T-helper 2 cell (primary cell): Measurements from ENCODE around the gene SH2B3.
"Not testable (repeated sequence)": the region's sequence is repeated elsewhere in the genome, so short reads cannot be mapped to it uniquely, and the experiment has no call there.

Source experiments
- DNase-seq, 5 experiments: peaks; one replicate each; pipeline versions ENCODE4 v3.0.0 to v3.0.0-alpha.2; 2012 to 2022
- total RNA-seq, 2 donors: gene quantifications; one replicate each; lab custom pipeline; 2026; lab: John Stamatoyannopoulos, UW

Gene SH2B3
- total RNA-seq = 69.1 to 164 reads per million in 2 donors

GRCh38 chr12:111405859-111406473 is at the start of gene SH2B3:
SH2B3 (plus strand) TSS chr12:111405923; CDS start chr12:111418146, 12,223 bp downstream.
- DNase-seq = peak in 3 of 5 experiments; percentile 68 to 85 (median 77)

- DNase-seq = peak in 1 of 5 experiments; percentile 39
These were observed 46.4 kb upstream of the SH2B3 start for GRCh38 chr12:111359231-111359913.

GRCh38 chr12:111359914-111360276 is 45.8 kb upstream of the SH2B3 start:
- DNase-seq = no peak

GRCh38 chr12:111360325-111360930 is 45.3 kb upstream of the SH2B3 start:
- DNase-seq = no peak

- no peak for DNase-seq
These were observed 44.5 kb upstream of the SH2B3 start for GRCh38 chr12:111361073-111361716.

- DNase-seq = no peak
These were observed 43.8 kb upstream of the SH2B3 start for GRCh38 chr12:111361717-111362576.

- no peak for DNase-seq
These were observed 42.8 kb upstream of the SH2B3 start for GRCh38 chr12:111362687-111363475.

GRCh38 chr12:111363578-111363977 is 42.1 kb upstream of the SH2B3 start:
- no peak for DNase-seq

GRCh38 chr12:111366075-111366474 is 39.6 kb upstream of the SH2B3 start:
- no peak for DNase-seq

- no peak for DNase-seq
These were observed 39.1 kb upstream of the SH2B3 start for GRCh38 chr12:111366583-111366982.

- no peak for DNase-seq
These were observed 38.0 kb upstream of the SH2B3 start for GRCh38 chr12:111367661-111368221.

GRCh38 chr12:111368291-111368787 is 37.4 kb upstream of the SH2B3 start:
- peak in 1 of 5 experiments; percentile 1 for DNase-seq

GRCh38 chr12:111368788-111369495 is 36.8 kb upstream of the SH2B3 start, which contains the start of gene PHETA1:
PHETA1 (minus strand) TSS chr12:111369095; CDS start chr12:111363427, 5,668 bp downstream.
- DNase-seq = peak; percentile 46 to 74 (median 61)

- no peak for DNase-seq
These were observed 36.1 kb upstream of the SH2B3 start for GRCh38 chr12:111369496-111370220.

- DNase-seq = not testable (repeated sequence)
These were observed 32.5 kb upstream of the SH2B3 start for GRCh38 chr12:111373231-111373630.

GRCh38 chr12:111377440-111377839 is 28.3 kb upstream of the SH2B3 start:
- DNase-seq = no peak

GRCh38 chr12:111379942-111380554 is 25.7 kb upstream of the SH2B3 start:
- no peak for DNase-seq

GRCh38 chr12:111384596-111384995 is 21.1 kb upstream of the SH2B3 start:
- no peak for DNase-seq

- DNase-seq = no peak
These were observed 18.8 kb upstream of the SH2B3 start for GRCh38 chr12:111386885-111387284.
